BLaER1 treated with 17β-estradiol and CSF1 and Interleukin-3, amounts not matched to agents 10 nM and 100 nM (cell line): ENCODE results near the gene SPPL2A.
A peak's percentile ranks its signal among the peaks of the same experiment; 100 is the strongest.

Source experiments
- H3K27ac ChIP-seq, 11 experiments: shearing (Covaris generic); formaldehyde crosslinking; 2 replicates each; pipeline ENCODE4 v1.8.1; 2022
- H3K27me3 ChIP-seq, 11 experiments: shearing (Covaris generic); formaldehyde crosslinking; 2 replicates each; pipeline ENCODE4 v1.8.1; 2022
- H3K36me3 ChIP-seq, 11 experiments: shearing (Covaris generic); formaldehyde crosslinking; 2 replicates each; pipeline ENCODE4 v1.8.1; 2022
- H3K4me1 ChIP-seq, 10 experiments: shearing (Covaris generic); formaldehyde crosslinking; 2 replicates each; pipeline ENCODE4 v1.8.1; 2022
- H3K4me2 ChIP-seq, 11 experiments: shearing (Covaris generic); formaldehyde crosslinking; 2 replicates each; pipeline ENCODE4 v1.8.1; 2022
- H3K4me3 ChIP-seq, 10 experiments: shearing (Covaris generic); formaldehyde crosslinking; 2 replicates each; pipeline ENCODE4 v1.8.1; 2022
- H3K9ac ChIP-seq, 11 experiments: shearing (Covaris generic); formaldehyde crosslinking; 2 replicates each; pipeline ENCODE4 v1.8.1; 2022
- H3K9me3 ChIP-seq, 11 experiments: shearing (Covaris generic); formaldehyde crosslinking; replicated peaks in 1 of 11; 2 replicates each; pipeline ENCODE4 v1.8.1; 2022
- H4K20me1 ChIP-seq, 11 experiments: shearing (Covaris generic); formaldehyde crosslinking; 2 replicates each; pipeline ENCODE4 v1.8.1; 2022
- Cebpa-rat ChIP-seq, 11 experiments: shearing (Covaris generic); IDR thresholded peaks; 2 replicates each; pipeline ENCODE4 v1.8.1; 2022

The SPPL2A gene

GRCh38 chr15:50685191-50685975 lies 80.1 kb downstream of the SPPL2A start:
- Histone ChIP-seq H3K36me3 (peaks cover 24 to 49% (median 44%) of the 10 kb centered on the region in 11 experiments; a peak in 21 of 22 replicates), H3K9ac (peak overlapping the region; percentile 91 to 98 (median 95)), H3K27ac (peak overlapping the region; percentile 87 to 98 (median 95)), H3K27me3 (no peaks in the 10 kb centered on the region), H3K4me2 (peak overlapping the region; percentile 87 to 97 (median 91)), H4K20me1 (peaks cover 55 to 59% (median 57%) of the 10 kb centered on the region in 11 experiments; a peak in 21 of 22 replicates), H3K4me3 (peak overlapping the region; percentile 85 to 98 (median 93)), H3K9me3 (no peaks in the 10 kb centered on the region), H3K4me1 (peaks cover 33 to 65% (median 43%) of the 10 kb centered on the region in 10 experiments)
- no peak for TF ChIP-seq Cebpa-rat (IDR thresholded peaks at IDR 0.05)

GRCh38 chr15:50681467-50681866 lies 84.0 kb downstream of the SPPL2A start:
- Histone ChIP-seq H3K9me3 (no peaks in the 10 kb centered on the region), H3K27ac (no peak overlapping the region), H3K9ac (peak overlapping the region in 1 of 11 experiments; percentile 13; a peak in 1 of 22 replicates), H3K4me3 (no peak overlapping the region), H3K4me2 (peak overlapping the region in 3 of 11 experiments; percentile 8 to 21 (median 21); a peak in 4 of 22 replicates), H3K4me1 (peaks cover 23 to 67% (median 31%) of the 10 kb centered on the region in 10 experiments), H3K27me3 (no peaks in the 10 kb centered on the region), H4K20me1 (peaks cover 92 to 98% (median 96%) of the 10 kb centered on the region in 11 experiments; a peak in 21 of 22 replicates), H3K36me3 (peaks cover 24 to 80% (median 63%) of the 10 kb centered on the region in 11 experiments)
- TF ChIP-seq Cebpa-rat (IDR thresholded peaks at IDR 0.05), result no peak

GRCh38 chr15:50676799-50677483 lies 88.6 kb downstream of the SPPL2A start:
- Histone ChIP-seq H3K27me3 (no peaks in the 10 kb centered on the region), H4K20me1 (peaks cover 95 to 100% (median 99%) of the 10 kb centered on the region in 11 experiments), H3K36me3 (peaks cover 35 to 81% (median 66%) of the 10 kb centered on the region in 11 experiments), H3K27ac (peak overlapping the region in 2 of 11 experiments; percentile 0 to 15; a peak in 3 of 22 replicates), H3K4me1 (peaks cover 0 to 35% (median 2%) of the 10 kb centered on the region in 10 experiments; a peak in 4 of 20 replicates), H3K9ac (peak overlapping the region in 6 of 11 experiments; percentile 9 to 66 (median 19); a peak in 6 of 22 replicates), H3K4me3 (no peak overlapping the region), H3K9me3 (no peaks in the 10 kb centered on the region), H3K4me2 (peak overlapping the region in 1 of 11 experiments; percentile 15; a peak in 3 of 22 replicates)
- TF ChIP-seq Cebpa-rat (IDR thresholded peaks at IDR 0.05), result no peak

GRCh38 chr15:50675535-50676144 lies 89.9 kb downstream of the SPPL2A start:
- no peaks in the 10 kb centered on the region for H3K9me3 ChIP-seq
- H3K4me1 ChIP-seq, result peaks cover 0 to 26% (median 0%) of the 10 kb centered on the region in 10 experiments; a peak in 4 of 20 replicates
- H3K4me3 ChIP-seq, result no peak overlapping the region
- 0 out of 22 replicates have a peak overlapping the region, but pooled peaks of 1 of the 11 experiments have one; percentile 6 for H3K9ac ChIP-seq
- TF ChIP-seq Cebpa-rat (IDR thresholded peaks at IDR 0.05), result no peak
- no peak overlapping the region for H3K4me2 ChIP-seq
- peaks cover 95 to 100% (median 99%) of the 10 kb centered on the region in 11 experiments for H4K20me1 ChIP-seq
- no peaks in the 10 kb centered on the region for H3K27me3 ChIP-seq
- peaks cover 40 to 81% (median 71%) of the 10 kb centered on the region in 11 experiments for H3K36me3 ChIP-seq
- no peak overlapping the region for H3K27ac ChIP-seq

GRCh38 chr15:50670115-50670514 lies 95.4 kb downstream of the SPPL2A start:
- Histone ChIP-seq H3K9ac (no peak overlapping the region), H3K9me3 (peaks cover 0 to 5% (median 0%) of the 10 kb centered on the region in 11 experiments; a peak in 2 of 22 replicates), H3K27me3 (no peaks in the 10 kb centered on the region), H3K4me3 (no peak overlapping the region), H4K20me1 (peaks cover 89 to 100% (median 100%) of the 10 kb centered on the region in 11 experiments), H3K4me1 (no peaks in the 10 kb centered on the region), H3K36me3 (peaks cover 82 to 100% (median 97%) of the 10 kb centered on the region in 11 experiments), H3K4me2 (no peak overlapping the region), H3K27ac (no peak overlapping the region)
- no peak for TF ChIP-seq Cebpa-rat (IDR thresholded peaks at IDR 0.05)

GRCh38 chr15:50669611-50670010 lies 95.9 kb downstream of the SPPL2A start:
- H3K27ac ChIP-seq, result no peak overlapping the region
- H3K9me3 ChIP-seq, result peaks cover 0 to 5% (median 0%) of the 10 kb centered on the region in 11 experiments; a peak in 2 of 22 replicates
- TF ChIP-seq Cebpa-rat (IDR thresholded peaks at IDR 0.05), result no peak
- H3K27me3 ChIP-seq, result no peaks in the 10 kb centered on the region
- no peak overlapping the region for H3K9ac ChIP-seq
- peaks cover 89 to 100% (median 100%) of the 10 kb centered on the region in 11 experiments for H4K20me1 ChIP-seq
- H3K36me3 ChIP-seq, result peaks cover 82 to 100% (median 97%) of the 10 kb centered on the region in 11 experiments
- no peak overlapping the region for H3K4me3 ChIP-seq
- H3K4me2 ChIP-seq, result no peak overlapping the region
- no peaks in the 10 kb centered on the region for H3K4me1 ChIP-seq

- Histone ChIP-seq H3K4me2 (no peak overlapping the region), H4K20me1 (peaks cover 86 to 100% (median 97%) of the 10 kb centered on the region in 11 experiments; a peak in 21 of 22 replicates), H3K27ac (no peak overlapping the region), H3K4me1 (no peaks in the 10 kb centered on the region), H3K4me3 (no peak overlapping the region), H3K36me3 (peaks cover 91 to 100% (median 98%) of the 10 kb centered on the region in 11 experiments), H3K9ac (no peak overlapping the region), H3K27me3 (no peaks in the 10 kb centered on the region), H3K9me3 (peaks cover 0 to 5% (median 0%) of the 10 kb centered on the region in 11 experiments; a peak in 2 of 22 replicates)
- no peak for TF ChIP-seq Cebpa-rat (IDR thresholded peaks at IDR 0.05)
Observed at GRCh38 chr15:50665938-50666337, 99.6 kb downstream of the SPPL2A start.

GRCh38 chr15:50655555-50655954 lies 110.0 kb downstream of the SPPL2A start:
- H3K36me3 ChIP-seq, result peaks cover 98 to 100% (median 99%) of the 10 kb centered on the region in 11 experiments

More at GRCh38 chr15:50655555-50655954, 110.0 kb downstream of the SPPL2A start:
- no peak overlapping the region for H3K27ac ChIP-seq
- no peak overlapping the region for H3K9ac ChIP-seq
- no peaks in the 10 kb centered on the region for H3K9me3 ChIP-seq
- no peak overlapping the region for H3K4me2 ChIP-seq
- H3K4me3 ChIP-seq, result no peak overlapping the region
- peaks cover 30 to 98% (median 83%) of the 10 kb centered on the region in 11 experiments; a peak in 20 of 22 replicates for H4K20me1 ChIP-seq
- no peaks in the 10 kb centered on the region for H3K4me1 ChIP-seq
- no peaks in the 10 kb centered on the region for H3K27me3 ChIP-seq
- TF ChIP-seq Cebpa-rat (IDR thresholded peaks at IDR 0.05), result no peak
